Measurements from ENCODE around the gene RSPO3.

RSPO3 gene

GRCh38 chr6:127160484-127160883, 42.0 kb downstream of the RSPO3 start:
- FAIRE-seq (no peak), DNase-seq (ENCODE audit: low spot score) (no peak)

DNA sequence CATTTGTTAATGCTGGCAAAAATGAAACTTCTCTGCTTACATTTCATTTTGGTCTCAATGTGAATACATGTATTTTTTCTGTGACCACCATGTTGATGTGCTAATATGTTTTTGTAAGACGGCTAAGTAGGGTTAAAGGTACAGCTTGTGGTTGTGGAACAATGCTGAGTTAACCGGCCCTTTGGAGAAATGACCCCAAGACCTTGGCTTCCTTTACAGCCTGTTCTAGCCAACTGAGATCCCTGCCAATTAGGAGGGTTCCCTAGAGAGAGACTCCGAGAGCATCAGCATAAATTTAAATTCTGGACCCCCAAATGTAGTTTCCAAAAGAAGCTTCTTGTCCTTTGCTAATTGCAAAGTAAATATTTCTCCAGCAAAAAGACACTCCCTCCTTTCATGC, 44.4 kb downstream of the RSPO3 start:
- FAIRE-seq, result no peak

DNA sequence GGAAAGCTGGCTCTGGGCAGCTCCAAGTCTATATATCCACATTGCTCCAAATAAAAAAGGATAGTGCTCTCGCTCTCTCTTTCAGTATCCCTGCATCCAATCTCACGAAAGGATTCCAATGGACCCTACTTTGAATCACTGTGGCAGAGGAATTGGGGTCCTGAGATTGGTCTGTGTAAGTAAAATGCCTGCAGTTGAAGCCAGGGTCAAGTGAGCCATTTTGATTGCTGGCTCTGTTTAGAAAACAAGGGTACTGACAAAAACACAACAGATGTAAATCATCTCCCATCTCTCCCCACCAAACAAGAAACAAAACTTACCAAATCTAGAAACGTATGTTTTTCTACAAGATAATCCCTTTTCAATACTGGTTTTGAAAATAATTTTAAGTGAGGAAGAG, 45.6 kb downstream of the RSPO3 start:
- no peak for DNase-seq (ENCODE audit: low spot score)
- no peak for FAIRE-seq

More for the DNA sequence above, 44.4 kb downstream of the RSPO3 start:
- DNase-seq (ENCODE audit: low spot score), result no peak

DNA sequence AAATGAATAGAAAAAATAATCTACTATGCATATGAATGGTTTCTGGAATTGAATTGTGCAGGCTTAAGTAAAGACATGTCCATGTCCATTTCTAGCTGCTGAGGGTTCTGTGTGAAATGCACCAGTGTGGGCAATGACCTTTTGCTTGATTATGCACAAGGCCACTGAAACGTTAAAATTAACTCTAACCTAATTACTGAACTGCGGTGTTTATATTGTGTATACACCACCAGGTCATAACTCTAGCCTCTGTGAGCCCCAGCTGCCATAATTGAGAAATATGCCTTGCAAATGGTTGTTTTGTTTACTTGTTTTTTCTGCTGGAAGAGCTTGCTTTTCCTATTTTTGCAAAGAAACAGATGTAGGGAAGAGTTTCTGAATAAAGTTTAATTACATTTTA, 46.1 kb downstream of the RSPO3 start:
- no peak for FAIRE-seq
- DNase-seq (ENCODE audit: low spot score), result no peak

DNA sequence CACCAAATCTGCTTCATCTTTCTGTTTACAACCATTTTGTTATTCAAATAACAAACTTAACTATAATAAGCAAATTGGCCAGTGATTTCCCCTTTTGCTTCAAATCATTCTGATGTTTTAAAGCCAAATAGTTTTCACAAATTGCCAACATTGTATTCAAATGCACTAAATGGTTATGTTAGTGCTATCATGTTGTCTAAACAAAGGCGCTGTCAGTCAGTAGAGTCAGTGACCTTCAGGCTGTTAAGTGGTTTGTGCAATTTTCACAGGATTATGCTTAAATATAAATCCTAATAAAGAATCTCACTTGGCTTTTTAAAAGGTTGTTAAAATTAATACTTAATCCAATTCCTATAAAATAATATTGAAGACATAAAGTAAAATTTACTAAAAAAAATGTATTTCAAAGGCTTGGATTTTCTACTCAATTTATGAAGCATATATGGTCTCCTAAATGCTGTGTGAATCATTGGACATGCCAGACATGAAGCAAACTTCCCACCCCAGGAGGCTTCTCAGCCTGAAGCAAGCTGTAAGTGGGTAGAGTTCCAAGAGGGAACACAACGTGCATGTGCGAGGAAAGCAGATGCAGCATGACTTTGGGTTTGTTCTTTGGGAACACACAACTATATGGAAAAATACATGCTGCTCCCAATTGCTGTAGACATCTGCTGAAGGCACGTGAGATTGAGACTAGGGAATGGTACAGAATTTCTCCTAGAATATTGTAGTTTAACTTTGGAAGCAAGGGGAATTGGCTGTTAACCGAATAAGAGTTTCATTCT, 54.9 kb downstream of the RSPO3 start:
- FAIRE-seq (no peak), DNase-seq (ENCODE audit: low spot score) (no peak)

DNA sequence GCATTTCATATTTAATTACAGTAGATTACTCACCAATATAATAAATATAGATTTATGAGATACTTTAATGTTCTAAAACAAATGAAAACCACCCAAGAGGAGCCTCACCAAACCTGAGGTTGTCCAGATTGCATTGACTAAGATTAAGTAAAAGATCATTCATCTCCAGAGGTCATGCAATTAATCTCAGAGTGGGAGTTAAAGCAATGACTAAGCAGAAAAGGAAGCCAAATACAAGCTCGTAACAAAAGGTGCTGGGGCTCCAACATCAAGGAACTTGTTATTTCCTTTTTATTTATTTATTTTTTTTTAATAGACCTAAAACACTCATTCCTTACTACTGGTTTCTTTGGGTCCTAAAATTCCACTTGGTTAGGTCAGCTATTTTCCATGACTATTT, 57.7 kb downstream of the RSPO3 start:
- FAIRE-seq (no peak), DNase-seq (ENCODE audit: low spot score) (no peak)

DNA sequence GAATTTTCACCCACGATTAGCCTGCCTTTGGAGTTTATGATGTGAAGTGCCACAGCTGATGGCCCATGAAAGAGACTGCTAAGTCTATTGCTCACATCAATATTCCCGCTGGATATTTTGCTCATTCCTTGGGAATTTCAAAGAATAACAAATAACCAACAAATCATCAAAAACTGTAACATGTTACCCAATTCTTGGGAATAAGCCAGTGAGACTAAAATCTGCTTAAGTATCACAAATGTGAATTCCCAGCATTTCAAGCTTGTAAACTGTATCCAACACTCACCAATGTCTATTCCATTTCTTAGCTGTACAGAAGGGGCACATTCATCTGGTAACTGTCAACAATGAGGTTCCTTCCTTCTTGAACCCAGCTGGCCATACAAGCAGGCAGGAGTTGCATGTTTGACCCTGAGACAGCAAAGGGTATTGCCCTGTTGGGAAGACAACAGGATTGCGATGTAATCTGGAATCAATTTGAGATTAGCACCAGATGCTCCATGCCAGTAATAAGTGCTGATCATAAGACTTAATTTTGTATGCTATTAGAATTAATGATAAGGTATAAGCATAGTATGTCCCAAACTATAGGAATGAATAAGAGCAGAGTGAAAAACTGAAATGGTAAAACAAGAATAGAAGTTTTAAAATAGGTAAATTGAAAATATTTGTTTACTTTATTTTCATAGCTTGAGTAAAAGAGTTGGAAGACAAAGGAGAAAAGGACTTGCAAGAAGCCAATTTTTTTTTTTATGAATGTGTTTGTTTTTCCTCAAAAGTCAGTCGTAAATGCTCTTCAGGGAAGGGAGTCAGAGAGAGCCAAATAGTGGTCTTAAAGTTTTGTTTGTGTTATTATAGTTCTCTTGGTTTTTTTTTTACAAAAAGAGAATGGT, 58.8 kb downstream of the RSPO3 start:
- DNase-seq (ENCODE audit: low spot score) (no peak), FAIRE-seq (no peak)

DNA sequence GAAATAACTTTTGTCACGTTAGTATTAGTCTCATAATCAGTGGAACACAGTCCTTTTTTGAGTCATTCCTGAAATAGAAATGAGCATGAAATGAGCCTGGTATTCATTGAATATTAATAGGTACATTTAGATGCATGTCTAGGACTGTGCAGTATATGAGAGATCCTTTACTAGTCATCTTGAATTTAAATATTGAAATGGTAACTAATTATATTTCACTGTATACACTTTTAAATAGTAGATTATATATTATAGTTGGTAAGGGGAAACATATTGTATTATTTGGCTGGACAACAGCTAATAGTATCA, 59.4 kb downstream of the RSPO3 start:
- no peak for FAIRE-seq
- no peak for DNase-seq (ENCODE audit: low spot score)

GRCh38 chr6:127178746-127179145, 60.3 kb downstream of the RSPO3 start:
- no peak for DNase-seq (ENCODE audit: low spot score)
- FAIRE-seq, result no peak

DNA sequence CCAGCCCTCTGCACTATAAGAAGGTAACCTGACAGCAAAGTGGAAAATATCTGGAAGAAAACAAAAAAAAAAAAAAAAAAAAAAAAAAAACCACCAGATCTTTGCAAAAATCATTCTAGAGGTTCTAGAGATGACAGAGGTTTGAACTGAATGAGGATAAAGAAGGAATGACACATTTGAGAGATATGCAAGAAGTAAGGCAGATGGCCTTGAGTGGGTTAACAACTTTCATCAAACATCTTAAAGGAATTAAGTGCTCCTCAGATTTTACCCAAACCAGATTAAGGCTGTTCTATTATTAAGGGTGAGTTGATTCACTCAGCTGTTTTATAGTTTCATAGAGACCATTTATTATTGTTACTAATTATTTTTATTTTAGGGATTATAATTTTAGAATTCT, 62.0 kb downstream of the RSPO3 start:
- FAIRE-seq (no peak), DNase-seq (ENCODE audit: low spot score) (no peak)

DNA sequence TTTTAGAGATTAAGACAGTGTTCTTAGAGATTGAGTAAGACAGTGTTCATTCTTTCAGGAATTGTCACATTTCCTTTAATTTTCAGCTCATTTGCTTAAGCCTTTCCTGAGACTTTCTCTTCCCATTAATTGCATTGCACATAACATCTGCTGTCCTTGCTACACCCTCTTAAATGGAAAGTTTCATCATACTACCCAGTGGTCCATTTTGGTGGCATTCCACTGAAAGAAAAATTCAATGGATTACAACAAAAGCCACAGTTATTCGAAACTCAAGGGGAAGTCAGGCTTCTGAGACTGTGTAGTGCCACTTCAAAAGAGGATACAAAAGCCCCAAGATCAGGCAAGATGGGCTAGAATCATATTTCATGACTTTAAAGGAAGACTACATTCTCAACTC, 64.0 kb downstream of the RSPO3 start:
- DNase-seq (ENCODE audit: low spot score), result no peak
- FAIRE-seq, result no peak

- FAIRE-seq (no peak), DNase-seq (ENCODE audit: low spot score) (no peak)
Observed at GRCh38 chr6:127185437-127185995, 67.0 kb downstream of the RSPO3 start.

DNA sequence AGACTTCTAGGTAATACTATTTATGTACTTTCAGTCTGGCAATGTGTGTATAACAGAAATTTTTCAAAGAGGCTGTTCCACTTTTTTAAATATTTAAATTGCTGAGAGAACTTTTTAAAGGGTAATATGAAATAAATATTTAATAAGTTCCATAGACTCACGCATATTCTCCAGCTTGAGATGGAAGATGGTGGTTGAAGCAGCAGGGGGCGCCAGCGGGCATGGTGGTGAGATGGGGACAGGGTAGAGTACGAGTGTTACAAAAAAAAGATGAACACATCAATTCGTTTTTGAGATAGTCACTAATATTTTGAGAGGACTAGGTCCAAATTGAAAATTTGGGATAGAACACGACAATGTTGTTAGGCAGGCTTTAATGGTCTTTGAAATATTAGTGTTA, 68.4 kb downstream of the RSPO3 start:
- no peak for DNase-seq (ENCODE audit: low spot score)

GRCh38 chr6:127188744-127189143, 70.3 kb downstream of the RSPO3 start:
- FAIRE-seq (no peak), DNase-seq (ENCODE audit: low spot score) (no peak)

More for the DNA sequence above, 68.4 kb downstream of the RSPO3 start:
- FAIRE-seq, result no peak

- no peak for DNase-seq (ENCODE audit: low spot score)
Observed at GRCh38 chr6:127190552-127190951, 72.1 kb downstream of the RSPO3 start.

DNA sequence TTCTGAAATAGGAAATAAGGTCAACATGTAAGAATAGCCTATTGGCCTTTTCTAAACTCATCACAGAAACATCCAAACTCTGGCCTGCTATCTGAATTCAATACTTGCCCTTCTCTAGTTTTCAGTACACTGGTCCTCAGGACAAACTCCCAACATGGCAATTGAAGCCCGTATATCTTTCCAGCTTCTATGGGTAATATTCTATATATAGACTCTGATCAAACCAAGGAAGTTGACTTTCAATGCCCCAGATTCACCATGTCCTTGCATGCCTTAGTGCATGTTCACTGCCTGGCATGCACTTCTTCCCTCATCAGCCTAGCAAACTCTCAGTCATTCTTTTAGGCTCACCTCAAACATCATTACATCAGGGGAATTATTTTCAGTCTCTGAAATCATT, 73.2 kb downstream of the RSPO3 start:
- DNase-seq (ENCODE audit: low spot score), result no peak
- no peak for FAIRE-seq

More at GRCh38 chr6:127190552-127190951, 72.1 kb downstream of the RSPO3 start:
- no peak for FAIRE-seq

DNA sequence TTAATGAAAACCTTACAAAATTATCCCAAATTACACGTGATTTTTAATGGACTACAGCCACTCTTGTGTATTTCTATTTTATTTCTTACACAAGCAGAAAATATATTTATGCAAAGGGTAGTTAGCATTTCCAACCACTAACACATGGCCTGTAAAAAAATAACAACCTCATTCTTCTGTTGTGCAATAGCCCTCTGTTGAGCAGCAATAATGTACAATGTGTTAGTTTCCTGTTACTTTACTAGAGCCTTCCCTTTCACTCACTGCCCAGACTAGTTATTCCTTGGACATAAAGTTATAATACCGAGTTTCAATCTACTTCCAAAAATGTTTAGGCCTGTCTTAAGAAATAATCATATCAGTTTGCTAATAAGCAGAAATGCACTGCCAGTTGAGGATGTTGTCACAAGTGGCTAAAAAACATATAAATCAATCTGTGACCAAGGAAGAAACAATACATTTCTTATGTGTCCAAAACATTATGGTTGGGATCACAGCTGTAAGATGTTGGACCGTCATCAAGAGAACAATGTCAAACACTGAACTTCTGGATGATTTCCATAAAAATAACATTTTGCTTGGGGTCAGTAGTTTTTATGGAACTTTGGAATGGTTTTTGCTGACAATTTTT, 74.6 kb downstream of the RSPO3 start:
- no peak for FAIRE-seq
- DNase-seq (ENCODE audit: low spot score), result no peak

GRCh38 chr6:127195833-127196232, 77.4 kb downstream of the RSPO3 start:
- DNase-seq (ENCODE audit: low spot score) (no peak), FAIRE-seq (no peak)

GRCh38 chr6:127198549-127198948, 80.1 kb downstream of the RSPO3 start:
- FAIRE-seq, result no peak
- no peak for DNase-seq (ENCODE audit: low spot score)

DNA sequence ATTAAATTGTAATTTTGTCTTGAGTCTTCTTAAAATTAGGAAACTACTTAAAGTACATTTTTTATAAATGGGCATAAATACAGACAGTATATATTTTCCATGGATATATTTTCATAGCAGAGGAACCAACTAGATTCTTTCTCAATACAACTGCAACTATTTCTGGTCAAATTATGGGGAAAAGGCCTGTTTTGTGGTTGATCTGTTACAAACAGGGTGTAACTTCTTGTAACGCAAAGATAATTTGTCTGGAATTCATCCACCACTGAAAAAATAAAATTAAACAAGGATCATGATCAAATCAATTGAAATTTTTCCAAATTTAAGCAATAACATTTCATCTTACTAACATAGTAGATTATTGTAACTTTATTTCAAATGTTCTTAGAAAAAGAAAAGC, 81.0 kb downstream of the RSPO3 start:
- FAIRE-seq (no peak), DNase-seq (ENCODE audit: low spot score) (no peak)

GRCh38 chr6:127200114-127200513, 81.6 kb downstream of the RSPO3 start:
- no peak for FAIRE-seq
- DNase-seq (ENCODE audit: low spot score), result no peak

DNA sequence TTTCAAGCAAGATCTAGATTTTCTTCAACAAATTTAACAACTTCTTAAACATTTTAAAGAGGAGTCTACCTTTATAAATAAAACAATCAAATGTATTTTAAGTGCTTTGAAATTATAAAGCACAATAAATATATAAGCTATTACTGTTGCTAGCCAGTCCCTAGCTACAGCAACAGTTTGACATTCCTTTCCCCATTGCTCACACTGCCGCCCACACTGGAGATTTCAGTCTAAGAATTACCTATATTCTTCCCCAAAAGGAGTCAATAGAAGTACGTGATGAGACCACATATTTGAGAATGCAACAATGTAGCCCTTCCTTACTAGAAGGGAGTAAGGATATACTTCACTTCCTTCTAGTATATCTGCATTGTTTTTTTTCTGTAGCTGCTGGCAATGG, 82.8 kb downstream of the RSPO3 start:
- DNase-seq (ENCODE audit: low spot score) (peak; percentile 41), FAIRE-seq (no peak)
